K562 treated with DMSO at 1 percent for 12 hours (cell line): Measurements from ENCODE around the gene ABHD17C. TPM values are rescaled to one million over a fixed set of nuclear protein-coding genes. Genes with fewer than 3 reads are reported as not detected.

Experiments
- total RNA-seq: library from RNA; unstranded; fragments of 300-600 nt; gene quantifications from 2 replicates; pipeline ENCODE4 v1.2.3, GENCODE V29; 2022; ENCODE audit not compliant: insufficient read depth

ABHD17C gene
- total RNA-seq = 0.52 TPM in 1 of 2 replicates, not detected in the other

GRCh38 chr15:80695099-80695910 is at the start of gene ABHD17C:
Gene ABHD17C (plus strand): TSS chr15:80695310. CDS start chr15:80695430, 120 bp downstream.

GRCh38 chr15:80778964-80779657 is 84.0 kb downstream of the ABHD17C start, which contains the start of gene CEMIP:
Gene CEMIP (plus strand): TSS chr15:80779370. CDS start chr15:80873880, 94,510 bp downstream.

Other genes with a start within 250 kb of the ABHD17C start
- not detected in 2 replicates for gene CEMIP, start 84.1 kb downstream of the ABHD17C start, total RNA-seq